ENCODE measurements around the gene PMEL. TPM values are rescaled to one million over a fixed set of nuclear protein-coding genes. Genes with fewer than 3 reads are reported as not detected.

Gene PMEL
- total RNA-seq, 1 donor from 2014 or later = 5.8 TPM

GRCh38 chr12:55942577-55943136, 23.2 kb downstream of the PMEL start:
- DNase-seq (ENCODE audit: low spot score) = no peak

DNA sequence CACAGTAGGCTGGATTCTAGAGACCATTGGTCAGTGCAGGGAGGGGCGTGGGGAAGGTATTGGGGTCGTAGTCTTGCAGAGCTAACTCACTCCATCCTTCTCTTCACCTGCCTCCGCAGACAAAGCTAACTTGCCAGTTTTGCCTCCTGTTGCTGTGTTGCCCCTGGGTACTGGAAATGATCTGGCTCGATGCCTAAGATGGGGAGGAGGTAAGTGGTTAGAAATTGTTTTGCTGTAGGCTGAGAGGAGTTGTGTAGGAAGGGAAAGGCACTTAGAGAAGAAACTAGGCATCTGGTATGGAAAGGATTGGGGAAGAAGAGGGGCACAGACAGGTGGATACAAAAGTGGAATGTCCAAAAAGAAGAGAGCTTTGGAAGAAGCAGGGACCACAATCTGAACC, 23.8 kb downstream of the PMEL start:
- DNase-seq (ENCODE audit: low spot score) = no peak

GRCh38 chr12:55940065-55940732, 25.6 kb downstream of the PMEL start:
- DNase-seq (ENCODE audit: low spot score) = peak; percentile 93

DNA sequence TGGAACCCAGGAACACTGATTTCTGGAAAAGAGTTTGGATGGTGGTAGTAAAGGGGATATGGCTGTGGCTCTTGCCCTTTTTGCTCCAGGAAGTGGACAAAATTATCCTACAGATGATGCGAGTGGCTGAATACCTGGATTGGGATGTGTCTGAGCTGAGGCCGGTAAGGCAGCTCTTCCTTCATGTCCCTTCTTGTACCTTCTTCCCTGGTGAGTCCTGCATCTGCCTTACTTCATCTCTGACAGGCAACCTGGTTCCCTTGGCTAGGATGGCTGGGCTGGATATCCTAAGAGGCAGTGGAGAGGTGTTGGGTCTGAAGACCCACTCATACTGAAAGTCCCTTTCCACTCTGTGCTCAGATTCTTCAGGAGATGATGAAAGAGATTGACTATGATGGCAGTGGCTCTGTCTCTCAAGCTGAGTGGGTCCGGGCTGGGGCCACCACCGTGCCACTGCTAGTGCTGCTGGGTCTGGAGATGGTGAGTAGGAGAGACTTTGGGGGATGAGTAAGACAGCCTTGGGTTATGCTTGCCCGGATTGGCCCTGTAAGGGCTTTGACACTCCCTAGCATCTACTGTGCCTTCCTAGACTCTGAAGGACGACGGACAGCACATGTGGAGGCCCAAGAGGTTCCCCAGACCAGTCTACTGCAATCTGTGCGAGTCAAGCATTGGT, 26.9 kb downstream of the PMEL start:
- no peak for DNase-seq (ENCODE audit: low spot score)

DNA sequence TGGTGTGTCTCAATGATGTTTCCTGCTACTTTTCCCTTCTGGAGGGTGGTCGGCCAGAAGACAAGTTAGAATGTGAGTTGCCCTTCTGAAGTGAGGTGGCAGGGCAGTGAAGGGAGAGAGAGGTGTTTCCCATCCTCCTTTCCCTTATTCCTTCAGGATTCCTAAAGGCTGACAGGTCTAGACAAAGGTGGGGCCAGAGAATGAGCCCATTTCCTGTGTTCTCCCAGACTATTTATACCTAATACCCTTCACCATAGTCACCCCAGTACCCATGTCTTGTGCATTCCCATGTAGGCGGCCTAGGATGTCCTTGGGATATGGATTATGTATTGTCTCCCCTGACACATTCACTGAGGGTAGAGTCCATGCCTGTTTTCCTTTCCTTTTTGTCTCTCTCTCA, 27.9 kb downstream of the PMEL start:
- DNase-seq (ENCODE audit: low spot score) = no peak

DNA sequence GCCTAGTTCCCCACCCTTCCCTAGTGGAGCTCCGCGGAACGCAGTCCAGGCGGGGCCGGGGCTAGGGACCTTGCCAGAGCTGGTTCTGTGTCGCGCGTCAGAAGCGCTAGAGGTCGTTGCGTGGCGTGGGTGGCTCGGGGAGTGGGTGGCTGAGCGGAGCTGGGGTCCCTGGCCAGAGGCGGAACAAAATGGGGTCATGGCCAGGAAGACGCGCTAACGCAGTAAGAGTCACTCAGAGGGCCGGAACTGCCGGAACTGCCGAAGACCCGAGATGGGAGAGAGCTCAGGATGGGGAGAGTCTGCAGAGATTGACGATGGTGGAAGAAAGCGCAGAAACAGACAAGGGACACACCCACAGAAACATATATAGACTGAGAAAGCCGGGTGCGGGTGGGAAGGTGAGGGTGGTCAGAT, 30.1 kb downstream of the PMEL start:
- DNase-seq (ENCODE audit: low spot score) = no peak

DNA sequence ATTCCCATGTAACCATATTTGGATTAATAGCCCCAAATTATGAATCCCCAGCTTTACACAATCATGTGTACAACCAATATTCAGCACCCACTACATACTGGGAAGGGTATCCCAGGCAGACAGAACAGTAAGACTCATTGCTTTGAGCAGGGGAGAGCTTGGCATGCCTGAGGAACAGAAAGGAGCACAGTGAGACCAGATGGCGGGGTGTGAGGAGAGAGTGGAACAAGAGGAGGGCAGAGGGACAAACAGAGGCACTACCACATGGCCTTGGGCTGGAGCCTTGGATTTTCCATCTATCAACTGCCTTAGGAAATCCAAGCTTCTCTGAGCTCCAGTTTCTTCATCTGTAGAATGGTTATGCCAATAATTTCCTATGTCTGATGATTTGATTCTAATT, 31.1 kb downstream of the PMEL start:
- DNase-seq (ENCODE audit: low spot score) = no peak

DNA sequence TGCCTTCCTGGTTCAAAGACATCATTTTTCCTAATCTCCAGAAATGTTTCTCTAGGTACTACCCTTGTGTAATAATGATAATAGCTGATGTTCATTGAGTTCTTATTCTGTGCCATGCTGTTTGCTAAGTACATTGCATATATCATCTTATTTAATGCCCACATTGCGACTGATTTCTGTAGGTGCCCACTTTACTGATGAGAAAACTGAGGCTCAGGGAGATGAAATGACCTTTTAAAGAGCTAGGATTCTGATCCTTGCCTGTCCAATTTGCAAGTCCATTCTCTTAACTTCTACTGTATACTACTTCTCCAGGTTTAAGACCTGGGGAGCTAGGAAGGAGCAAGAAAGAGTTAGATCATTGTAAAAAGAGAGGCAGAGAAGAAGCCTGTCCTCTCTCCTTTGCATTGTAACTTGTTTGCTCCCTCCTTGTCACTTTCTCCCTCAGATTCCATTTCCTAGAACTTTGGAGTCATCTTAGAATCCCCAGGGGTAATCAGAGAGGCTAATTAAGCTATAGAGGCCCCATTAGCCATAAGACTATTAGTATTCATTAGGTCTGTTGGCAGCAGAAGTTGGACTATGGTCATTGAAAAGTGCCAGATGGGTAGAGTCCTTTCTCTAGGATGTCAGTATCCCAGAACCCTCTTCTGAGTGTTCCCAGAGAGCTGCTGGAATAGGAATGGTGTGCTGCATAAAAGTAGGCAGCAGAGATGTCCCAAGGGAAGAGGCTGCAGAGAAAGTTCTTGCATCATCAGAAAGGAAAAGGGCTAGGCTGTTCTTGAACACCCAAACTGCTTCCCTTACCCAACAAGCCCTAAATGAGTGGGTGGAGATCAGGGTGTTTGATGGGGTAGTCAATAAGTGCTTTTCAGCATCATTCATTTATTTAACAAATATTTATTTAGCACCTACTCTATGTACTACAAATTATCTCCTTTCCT, 31.8 kb downstream of the PMEL start:
- no peak for DNase-seq (ENCODE audit: low spot score)

GRCh38 chr12:55933169-55933798, 32.6 kb downstream of the PMEL start:
- DNase-seq (ENCODE audit: low spot score) = peak; percentile 79

DNA sequence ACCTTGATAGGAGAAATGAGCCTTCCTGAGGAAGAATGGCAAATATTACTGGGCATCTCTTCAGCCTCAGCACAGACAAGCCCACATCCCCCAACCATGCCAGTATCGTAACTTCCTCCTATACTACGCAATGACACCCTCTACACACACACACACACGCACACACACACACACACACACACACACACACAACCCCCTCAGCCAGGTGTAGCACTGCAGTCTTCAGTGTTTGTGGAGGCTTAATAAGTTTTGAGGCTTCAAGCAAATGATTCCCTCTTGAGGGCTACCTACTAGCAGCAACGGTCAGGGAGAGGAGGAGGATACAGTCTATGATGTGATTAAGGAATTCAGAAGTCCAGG, 33.3 kb downstream of the PMEL start:
- no peak for DNase-seq (ENCODE audit: low spot score)

- peak; percentile 66 for DNase-seq (ENCODE audit: low spot score)
These were observed 33.9 kb downstream of the PMEL start for GRCh38 chr12:55931780-55932550.

DNA sequence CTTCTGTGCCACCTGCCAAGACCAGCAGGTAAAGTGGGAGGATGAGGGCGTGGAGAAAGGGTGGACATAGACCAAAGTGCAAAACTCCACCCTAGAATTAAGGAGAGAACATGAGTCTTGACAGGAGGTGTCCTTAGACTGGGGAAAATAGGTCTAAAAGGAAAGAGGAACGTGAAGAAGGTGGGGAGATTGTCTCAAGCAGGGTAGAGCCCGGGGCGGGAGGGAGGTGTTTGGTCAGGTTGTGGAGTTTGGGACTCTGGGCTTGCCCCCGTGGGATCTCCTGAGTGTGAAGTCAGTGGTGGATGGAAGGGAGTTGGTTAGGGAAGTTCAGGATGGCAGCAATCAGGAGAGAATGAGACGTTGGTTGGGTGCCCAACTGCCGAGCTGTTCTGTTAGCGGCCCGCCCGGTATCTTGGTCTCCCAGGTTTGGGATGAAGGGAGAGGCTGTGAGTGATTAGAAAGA, 34.5 kb downstream of the PMEL start:
- no peak for DNase-seq (ENCODE audit: low spot score)

GRCh38 chr12:55930771-55931316, 35.0 kb downstream of the PMEL start, which contains the start of gene DGKA:
Gene DGKA, plus strand, starts transcription at chr12:55931162. Its CDS starts 5,342 bp downstream, at chr12:55936504.
- peak; percentile 57 for DNase-seq (ENCODE audit: low spot score)

- peak; percentile 54 for DNase-seq (ENCODE audit: low spot score)
These were observed 36.5 kb downstream of the PMEL start for GRCh38 chr12:55929306-55929791.

DNA sequence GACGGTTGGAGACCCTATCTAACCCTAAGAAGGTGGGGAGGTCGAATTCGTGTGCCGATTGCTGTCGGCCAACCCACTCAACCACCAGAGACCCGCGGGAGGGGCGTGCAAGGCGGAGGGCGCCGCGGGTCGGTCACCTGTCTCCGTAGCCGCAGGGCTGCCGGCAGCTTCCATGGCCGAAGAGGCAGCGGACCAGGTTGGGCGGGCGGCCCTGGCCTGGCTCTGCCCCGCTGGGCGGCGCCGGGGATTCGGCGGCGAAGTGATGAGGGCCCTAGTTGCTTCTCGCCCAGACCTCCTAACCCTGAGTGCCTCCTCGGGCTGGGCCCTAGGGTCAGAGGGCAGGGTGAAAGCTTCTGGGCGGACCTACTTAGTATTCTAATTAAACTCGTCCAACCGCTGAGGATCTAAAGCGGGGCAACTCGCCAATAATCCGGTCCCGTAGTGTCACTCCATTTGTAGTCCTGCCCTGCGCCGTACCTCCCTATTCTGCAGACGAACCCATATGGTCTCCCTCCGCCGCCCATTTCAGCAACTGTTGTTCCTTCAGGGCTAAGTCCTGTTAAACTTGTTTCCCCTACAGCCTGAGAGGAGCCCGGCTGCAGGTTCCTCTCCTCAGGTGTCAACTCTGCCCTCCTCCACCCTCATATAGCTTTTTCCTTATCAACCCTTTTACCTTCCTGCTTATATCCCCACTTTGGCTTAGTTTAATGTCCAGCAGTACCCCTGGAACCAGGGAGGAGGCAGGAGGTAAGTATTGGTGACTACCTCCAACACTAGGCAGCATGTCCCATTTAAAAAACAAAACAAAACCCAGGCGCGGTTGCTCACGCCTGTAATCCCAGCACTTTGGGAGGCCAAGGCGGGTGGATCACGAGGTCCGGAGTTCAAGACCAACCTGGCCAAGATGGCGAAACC, 38.0 kb downstream of the PMEL start, which contains the start of gene PYM1:
PYM1 (minus strand) TSS at position 307 of the 915 bp plus-strand sequence; CDS start at position 174, 133 bp downstream.
- DNase-seq (ENCODE audit: low spot score) = peak; percentile 89

GRCh38 chr12:55926738-55927587, 38.9 kb downstream of the PMEL start:
- DNase-seq (ENCODE audit: low spot score) = peak; percentile 90

- DNase-seq (ENCODE audit: low spot score) = no peak
These were observed 39.7 kb downstream of the PMEL start for GRCh38 chr12:55925870-55926737.
